ENCODE measurements around the gene FLRT3. TPM values are rescaled to one million over a fixed set of nuclear protein-coding genes. Genes with fewer than 3 reads are reported as not detected.

FLRT3 gene
- total RNA-seq, 1 donor from 2014 or later: 6.3 TPM

GRCh38 chr20:14299831-14300230, 37.6 kb downstream of the FLRT3 start:
- Mint-ChIP-seq H3K4me3 (ENCODE audit: unreplicated experiment) (no peak overlapping the region), H3K36me3 (ENCODE audit: low read depth, unreplicated experiment) (no peaks in the 10 kb centered on the region), H3K27me3 (ENCODE audit: unreplicated experiment) (no peaks in the 10 kb centered on the region), H3K9me3 (ENCODE audit: unreplicated experiment) (no peaks in the 10 kb centered on the region), H3K4me1 (ENCODE audit: unreplicated experiment) (peaks cover 5% of the 10 kb centered on the region), H3K27ac (ENCODE audit: unreplicated experiment) (no peak overlapping the region)
- no peak for DNase-seq (ENCODE audit: low spot score)
- no peak for TF ChIP-seq CTCF (IDR thresholded peaks at IDR 0.05; ENCODE audit: unreplicated experiment)

GRCh38 chr20:14295770-14296309, 41.6 kb downstream of the FLRT3 start:
- peaks cover 4% of the 10 kb centered on the region for H3K27me3 Mint-ChIP-seq (ENCODE audit: unreplicated experiment)
- H3K4me1 Mint-ChIP-seq (ENCODE audit: unreplicated experiment): peaks cover 5% of the 10 kb centered on the region
- no peaks in the 10 kb centered on the region for H3K36me3 Mint-ChIP-seq (ENCODE audit: low read depth, unreplicated experiment)
- H3K27ac Mint-ChIP-seq (ENCODE audit: unreplicated experiment): no peak overlapping the region
- no peak for TF ChIP-seq CTCF (IDR thresholded peaks at IDR 0.05; ENCODE audit: unreplicated experiment)
- H3K9me3 Mint-ChIP-seq (ENCODE audit: unreplicated experiment): no peaks in the 10 kb centered on the region
- DNase-seq (ENCODE audit: low spot score): no peak
- no peak overlapping the region for H3K4me3 Mint-ChIP-seq (ENCODE audit: unreplicated experiment)

- Mint-ChIP-seq H3K27ac (ENCODE audit: unreplicated experiment) (no peak overlapping the region), H3K27me3 (ENCODE audit: unreplicated experiment) (peaks cover 4% of the 10 kb centered on the region), H3K9me3 (ENCODE audit: unreplicated experiment) (no peaks in the 10 kb centered on the region), H3K36me3 (ENCODE audit: low read depth, unreplicated experiment) (no peaks in the 10 kb centered on the region), H3K4me3 (ENCODE audit: unreplicated experiment) (no peak overlapping the region), H3K4me1 (ENCODE audit: unreplicated experiment) (peaks cover 5% of the 10 kb centered on the region)
- DNase-seq (ENCODE audit: low spot score): peak; percentile 22
- TF ChIP-seq CTCF (IDR thresholded peaks at IDR 0.05; ENCODE audit: unreplicated experiment): no peak
Observed at GRCh38 chr20:14295238-14295637, 42.2 kb downstream of the FLRT3 start.

- Mint-ChIP-seq H3K9me3 (ENCODE audit: unreplicated experiment) (no peaks in the 10 kb centered on the region), H3K27ac (ENCODE audit: unreplicated experiment) (no peak overlapping the region), H3K27me3 (ENCODE audit: unreplicated experiment) (peaks cover 4% of the 10 kb centered on the region), H3K4me3 (ENCODE audit: unreplicated experiment) (no peak overlapping the region), H3K4me1 (ENCODE audit: unreplicated experiment) (peaks cover 5% of the 10 kb centered on the region), H3K36me3 (ENCODE audit: low read depth, unreplicated experiment) (no peaks in the 10 kb centered on the region)
- no peak for TF ChIP-seq CTCF (IDR thresholded peaks at IDR 0.05; ENCODE audit: unreplicated experiment)
- DNase-seq (ENCODE audit: low spot score): no peak
Observed at GRCh38 chr20:14291502-14291901, 45.9 kb downstream of the FLRT3 start.

- Mint-ChIP-seq H3K36me3 (ENCODE audit: low read depth, unreplicated experiment) (no peaks in the 10 kb centered on the region), H3K4me1 (ENCODE audit: unreplicated experiment) (no peaks in the 10 kb centered on the region), H3K27me3 (ENCODE audit: unreplicated experiment) (peaks cover 4% of the 10 kb centered on the region), H3K27ac (ENCODE audit: unreplicated experiment) (no peak overlapping the region), H3K9me3 (ENCODE audit: unreplicated experiment) (no peaks in the 10 kb centered on the region), H3K4me3 (ENCODE audit: unreplicated experiment) (no peak overlapping the region)
- TF ChIP-seq CTCF (IDR thresholded peaks at IDR 0.05; ENCODE audit: unreplicated experiment): no peak
- DNase-seq (ENCODE audit: low spot score): no peak
Observed at GRCh38 chr20:14288341-14289330, 48.8 kb downstream of the FLRT3 start.

Data from endothelial cell (in vitro differentiated cells).